Fibroblast of the conjunctiva (primary cell): Measurements from ENCODE around the gene C11orf24.
A peak's percentile ranks its signal among the peaks of the same experiment; 100 is the strongest.

Experiments used
- DNase-seq: peaks from one replicate; pipeline ENCODE4 v3.0.0-alpha.2; 2010; ENCODE audit warnings: low read depth

C11orf24 gene

GRCh38 chr11:68270196-68271022 lies 1.4 kb downstream of the C11orf24 start:
- DNase-seq = no peak

GRCh38 chr11:68269414-68270081 lies 2.2 kb downstream of the C11orf24 start:
- no peak for DNase-seq

GRCh38 chr11:68267881-68268240 lies 3.9 kb downstream of the C11orf24 start:
- no peak for DNase-seq

GRCh38 chr11:68266936-68267880 lies 4.6 kb downstream of the C11orf24 start:
- no peak for DNase-seq

GRCh38 chr11:68266121-68266891 lies 5.5 kb downstream of the C11orf24 start:
- DNase-seq = no peak

GRCh38 chr11:68264741-68265540 lies 6.8 kb downstream of the C11orf24 start:
- no peak for DNase-seq

GRCh38 chr11:68264244-68264643 lies 7.5 kb downstream of the C11orf24 start:
- no peak for DNase-seq

- no peak for DNase-seq
Measured at GRCh38 chr11:68263444-68264035, 8.2 kb downstream of the C11orf24 start.

- DNase-seq = no peak
Measured at GRCh38 chr11:68262544-68262827, 9.3 kb downstream of the C11orf24 start.

GRCh38 chr11:68261749-68262543 lies 9.8 kb downstream of the C11orf24 start:
- DNase-seq = no peak

- no peak for DNase-seq
Measured at GRCh38 chr11:68261006-68261405, 10.8 kb downstream of the C11orf24 start.

- no peak for DNase-seq
Measured at GRCh38 chr11:68260484-68260883, 11.3 kb downstream of the C11orf24 start.

GRCh38 chr11:68259122-68259959 lies 12.4 kb downstream of the C11orf24 start:
- DNase-seq = no peak

- no peak for DNase-seq
Measured at GRCh38 chr11:68258363-68258765, 13.4 kb downstream of the C11orf24 start.

GRCh38 chr11:68257477-68258362 lies 14.1 kb downstream of the C11orf24 start:
- peak; percentile 90 for DNase-seq

- DNase-seq = no peak
Measured at GRCh38 chr11:68256331-68256741, 15.4 kb downstream of the C11orf24 start.

GRCh38 chr11:68255526-68255925 lies 16.2 kb downstream of the C11orf24 start:
- DNase-seq = no peak

- DNase-seq = no peak
Measured at GRCh38 chr11:68254421-68254820, 17.4 kb downstream of the C11orf24 start.
